Measurements from ENCODE around the gene AIP.

The AIP gene

GRCh38 chr11:67500484-67500821 lies 17.6 kb downstream of the AIP start:
- Histone ChIP-seq H3K9me3 (no peaks in the 10 kb centered on the region), H3K36me3 (peaks cover 70% of the 10 kb centered on the region), H3K4me3 (no peak overlapping the region), H3K27ac (no peak overlapping the region), H3K9ac (no peak overlapping the region), H3K4me2 (peak overlapping the region; percentile 28; the same call in 1 of the 2 replicates), H3K27me3 (peaks cover 9% of the 10 kb centered on the region; the same call in 1 of the 2 replicates), H4K20me1 (peaks cover 38% of the 10 kb centered on the region), H3K4me1 (peaks cover 37% of the 10 kb centered on the region)
- TF ChIP-seq Cebpa-rat (IDR thresholded peaks at IDR 0.05): no peak

DNA sequence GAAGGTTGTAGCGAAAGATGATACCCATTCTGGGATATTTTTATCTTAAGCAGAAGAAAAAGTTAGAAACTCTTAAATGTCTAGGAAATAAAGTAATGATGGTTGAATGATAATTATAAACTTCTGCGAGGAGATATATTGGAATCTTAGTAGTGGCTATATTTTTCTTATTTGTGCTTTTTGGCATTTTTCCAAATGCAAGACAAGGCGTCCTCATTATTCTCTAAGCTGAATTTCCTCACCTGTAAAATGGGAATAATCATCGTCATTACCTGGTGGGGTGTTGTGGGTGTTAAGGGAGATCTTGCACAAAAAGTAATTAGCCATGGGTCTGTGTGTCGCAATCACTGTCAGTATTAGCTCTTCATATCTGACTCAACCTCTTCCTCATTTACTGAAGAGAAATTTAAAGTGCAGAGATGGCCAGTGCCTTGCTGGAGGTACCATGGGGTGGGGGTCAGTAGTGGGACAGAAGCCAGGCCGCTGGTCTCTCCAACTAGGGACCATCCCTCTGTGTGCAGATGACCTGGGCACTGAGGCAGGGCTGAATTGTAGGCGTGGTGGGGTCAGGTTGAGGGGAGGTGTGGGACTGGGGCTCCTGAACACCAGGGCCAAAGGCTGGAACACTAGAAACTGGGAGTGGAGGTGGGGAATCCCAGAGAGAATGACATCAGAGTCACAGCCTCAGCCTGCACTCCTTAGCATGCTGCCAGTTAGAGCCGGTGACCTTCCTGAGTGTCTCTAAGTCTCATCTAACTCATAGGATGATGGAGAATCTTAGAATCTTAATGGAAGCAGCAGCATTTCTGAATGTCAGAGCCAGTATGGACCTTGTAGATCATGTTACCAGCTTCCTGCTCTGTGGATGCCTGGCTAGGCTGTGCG lies 18.2 kb downstream of the AIP start:
- peaks cover 9% of the 10 kb centered on the region; the same call in 1 of the 2 replicates for H3K27me3 ChIP-seq
- peaks cover 43% of the 10 kb centered on the region for H3K4me1 ChIP-seq
- no peaks in the 10 kb centered on the region for H3K9me3 ChIP-seq
- H4K20me1 ChIP-seq: peaks cover 42% of the 10 kb centered on the region
- no peak overlapping the region for H3K4me3 ChIP-seq
- no peak overlapping the region for H3K9ac ChIP-seq
- H3K36me3 ChIP-seq: peaks cover 63% of the 10 kb centered on the region
- no peak overlapping the region for H3K27ac ChIP-seq
- peak; percentile 81 for TF ChIP-seq Cebpa-rat (IDR thresholded peaks at IDR 0.05)
- H3K4me2 ChIP-seq: peak overlapping the region; percentile 28; the same call in 1 of the 2 replicates

DNA sequence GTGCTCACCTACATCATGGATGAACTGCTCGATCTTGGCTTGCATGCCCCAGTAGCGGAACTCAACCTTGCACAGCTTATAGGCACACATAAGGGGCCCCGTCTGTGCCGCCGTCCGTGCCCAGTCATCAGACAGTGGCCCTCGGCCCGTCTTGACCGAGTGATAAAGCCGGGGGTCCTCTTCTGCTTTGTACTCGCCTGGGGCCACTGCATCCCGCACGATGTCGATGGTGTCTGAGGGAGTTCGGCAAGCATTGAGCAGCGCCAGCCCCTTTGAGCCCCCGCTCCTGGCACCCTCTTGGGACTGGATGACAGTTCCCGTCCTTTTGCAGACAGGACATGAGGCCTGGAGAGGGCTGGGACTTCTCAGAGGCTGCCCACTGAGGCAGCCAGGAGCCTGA lies 19.0 kb downstream of the AIP start:
- Histone ChIP-seq H3K27ac (no peak overlapping the region), H3K4me3 (no peak overlapping the region), H3K9me3 (no peaks in the 10 kb centered on the region), H3K4me2 (no peak overlapping the region), H3K27me3 (peaks cover 9% of the 10 kb centered on the region; the same call in 1 of the 2 replicates), H3K4me1 (peaks cover 51% of the 10 kb centered on the region), H3K36me3 (peaks cover 58% of the 10 kb centered on the region), H4K20me1 (peaks cover 42% of the 10 kb centered on the region), H3K9ac (no peak overlapping the region)
- no peak for TF ChIP-seq Cebpa-rat (IDR thresholded peaks at IDR 0.05)

DNA sequence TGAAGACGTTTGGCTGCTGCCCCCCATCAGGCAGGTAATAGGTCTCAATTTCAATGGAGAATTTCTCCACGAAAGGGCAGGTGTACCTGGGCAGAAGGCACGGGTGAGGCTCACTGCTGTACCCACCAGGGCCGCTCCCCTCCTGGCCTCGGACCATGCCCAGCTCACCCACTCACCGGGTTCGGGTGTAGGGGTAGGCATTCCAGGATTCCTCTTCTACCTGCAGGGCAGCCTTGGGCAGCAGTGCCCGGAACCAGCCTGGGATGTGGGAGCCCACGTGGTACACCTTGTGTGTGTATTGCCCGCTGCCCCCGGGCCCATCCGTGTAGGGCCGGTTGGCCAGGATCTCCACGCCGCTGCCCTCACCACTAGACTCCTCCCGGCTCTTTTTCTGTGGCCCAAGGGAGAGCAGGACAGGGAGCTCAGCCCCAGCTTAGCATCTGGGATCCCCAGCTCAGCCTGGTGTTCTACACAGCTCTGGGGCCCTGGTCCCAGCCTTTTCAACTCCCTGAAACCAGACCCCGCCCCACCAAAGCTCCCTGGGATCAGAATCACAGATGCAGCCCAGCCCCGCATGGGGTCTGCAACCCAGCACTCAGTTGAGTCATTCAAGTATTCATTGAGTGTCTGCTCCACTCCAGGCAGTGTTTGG lies 19.6 kb downstream of the AIP start:
- peaks cover 57% of the 10 kb centered on the region for H3K4me1 ChIP-seq
- H3K36me3 ChIP-seq: peaks cover 52% of the 10 kb centered on the region
- peaks cover 48% of the 10 kb centered on the region for H4K20me1 ChIP-seq
- H3K4me3 ChIP-seq: no peak overlapping the region
- peak overlapping the region; percentile 94 for H3K4me2 ChIP-seq
- no peak for TF ChIP-seq Cebpa-rat (IDR thresholded peaks at IDR 0.05)
- H3K27ac ChIP-seq: no peak overlapping the region
- H3K9ac ChIP-seq: no peak overlapping the region
- no peaks in the 10 kb centered on the region for H3K9me3 ChIP-seq
- H3K27me3 ChIP-seq: peaks cover 9% of the 10 kb centered on the region; the same call in 1 of the 2 replicates

GRCh38 chr11:67503119-67504004 lies 20.5 kb downstream of the AIP start:
- H3K27me3 ChIP-seq: peaks cover 9% of the 10 kb centered on the region; the same call in 1 of the 2 replicates
- H3K4me3 ChIP-seq: peak overlapping the region; percentile 81
- peaks cover 61% of the 10 kb centered on the region for H3K4me1 ChIP-seq
- peaks cover 51% of the 10 kb centered on the region for H4K20me1 ChIP-seq
- peak overlapping the region; percentile 94 for H3K4me2 ChIP-seq
- H3K9me3 ChIP-seq: no peaks in the 10 kb centered on the region
- TF ChIP-seq Cebpa-rat (IDR thresholded peaks at IDR 0.05): no peak
- peak overlapping the region; percentile 81 for H3K9ac ChIP-seq
- peaks cover 43% of the 10 kb centered on the region for H3K36me3 ChIP-seq
- peak overlapping the region; percentile 76; the same call in 1 of the 2 replicates for H3K27ac ChIP-seq

GRCh38 chr11:67504005-67504949 lies 21.5 kb downstream of the AIP start:
- Histone ChIP-seq H3K4me2 (peak overlapping the region; percentile 94), H3K9me3 (no peaks in the 10 kb centered on the region), H3K36me3 (peaks cover 34% of the 10 kb centered on the region), H3K9ac (peak overlapping the region; percentile 81), H3K4me1 (peaks cover 67% of the 10 kb centered on the region), H3K4me3 (peak overlapping the region; percentile 81), H3K27ac (peak overlapping the region; percentile 76), H3K27me3 (peaks cover 9% of the 10 kb centered on the region; the same call in 1 of the 2 replicates), H4K20me1 (peaks cover 51% of the 10 kb centered on the region)
- no peak for TF ChIP-seq Cebpa-rat (IDR thresholded peaks at IDR 0.05)

- Histone ChIP-seq H3K4me1 (peaks cover 67% of the 10 kb centered on the region), H3K4me2 (peak within 1 kb of the TSS; percentile 94), H3K27ac (peak within 1 kb of the TSS; percentile 76), H3K36me3 (peaks cover 28% of the 10 kb centered on the region), H3K27me3 (peaks cover 9% of the 10 kb centered on the region; the same call in 1 of the 2 replicates), H3K9me3 (no peaks in the 10 kb centered on the region), H3K9ac (peak within 1 kb of the TSS; percentile 81), H4K20me1 (peaks cover 51% of the 10 kb centered on the region), H3K4me3 (peak within 1 kb of the TSS; percentile 81)
- no peak for TF ChIP-seq Cebpa-rat (IDR thresholded peaks at IDR 0.05)
Measured at GRCh38 chr11:67504950-67505581, 22.2 kb downstream of the AIP start, which contains the start of gene PITPNM1. Gene PITPNM1 (minus strand): TSS chr11:67505363. CDS start chr11:67504180, 1,183 bp downstream.

Data from BLaER1 (cell line).